ENCODE results near the gene ECSIT.
A peak's percentile ranks its signal among the peaks of the same experiment; 100 is the strongest.
"Not testable (repeated sequence)": the region's sequence is repeated elsewhere in the genome, so short reads cannot be mapped to it uniquely, and the experiment has no call there.

Gene ECSIT

DNA sequence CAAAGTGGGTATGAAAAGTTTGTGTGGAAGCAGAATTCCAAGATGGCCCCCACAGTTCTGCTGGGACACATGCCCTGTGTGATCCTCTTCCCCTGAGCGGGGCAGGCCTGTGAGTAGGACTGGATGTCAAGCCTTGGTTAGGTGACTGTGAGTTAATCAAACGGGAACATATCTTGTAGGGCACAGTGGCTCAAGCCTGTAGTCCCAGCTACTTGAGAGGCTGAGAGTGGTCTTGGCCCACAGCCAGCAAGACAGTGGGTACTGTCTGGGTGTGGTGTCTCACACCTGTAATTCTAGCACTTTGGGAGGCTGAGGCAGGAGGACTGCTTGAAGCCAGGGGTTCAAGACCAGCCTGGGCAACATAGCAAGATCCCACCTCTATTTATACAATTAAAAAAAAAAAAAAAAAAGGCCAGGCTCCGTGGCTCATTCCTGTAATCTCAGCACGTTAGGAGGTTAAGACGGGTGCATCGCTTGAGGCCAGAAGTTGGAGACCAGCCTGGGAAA lies 29.7 kb downstream of the ECSIT start:
- DNase-seq = no peak

GRCh38 chr19:11496391-11497163 lies 32.4 kb downstream of the ECSIT start:
- peak; percentile 94 for DNase-seq

DNA sequence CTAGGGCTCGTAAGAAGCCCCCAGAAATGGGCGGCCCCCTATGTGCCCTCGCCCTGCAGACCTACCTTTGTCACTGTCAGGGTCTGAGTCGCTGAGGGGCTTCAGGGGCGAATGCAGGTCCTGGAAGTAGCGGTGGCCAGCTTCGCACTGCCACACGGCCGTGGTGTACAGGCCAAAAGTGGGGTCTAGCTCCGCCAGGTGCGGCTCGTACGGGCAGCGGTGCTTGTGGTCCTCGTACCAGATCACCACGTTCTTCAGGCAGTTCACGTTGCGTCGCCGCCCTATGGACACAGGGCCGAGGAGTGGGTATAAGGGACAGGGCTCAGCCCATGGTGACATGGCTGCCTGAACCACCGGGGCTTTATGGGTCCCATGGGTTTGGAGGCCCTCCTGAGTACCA lies 33.0 kb downstream of the ECSIT start:
- DNase-seq = no peak

DNA sequence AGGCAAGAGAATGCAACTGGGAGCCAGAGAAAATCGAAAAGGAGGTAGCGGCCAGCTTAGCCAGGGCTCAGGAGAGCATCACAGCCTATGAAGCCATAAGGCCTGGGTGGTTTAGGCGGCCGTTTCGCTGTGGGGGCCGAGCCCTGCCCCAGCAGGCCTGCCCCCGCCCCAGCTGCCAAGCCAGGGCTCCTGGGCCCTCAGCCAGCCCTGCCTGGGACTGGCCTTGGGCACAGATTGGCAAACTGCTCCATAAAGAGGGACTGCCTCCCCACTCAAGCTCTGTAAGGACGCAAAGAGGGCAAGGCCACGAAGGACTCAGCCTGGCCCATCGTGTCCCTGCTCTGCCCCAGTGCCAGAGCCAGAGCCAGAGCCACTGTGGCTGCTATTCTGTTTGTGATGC lies 33.5 kb downstream of the ECSIT start:
- DNase-seq = no peak

GRCh38 chr19:11494634-11495285 lies 34.2 kb downstream of the ECSIT start:
- DNase-seq = no peak

- DNase-seq = no peak
Observed at GRCh38 chr19:11489378-11489777, 39.6 kb downstream of the ECSIT start.

- no peak for DNase-seq
Observed at GRCh38 chr19:11486661-11487503, 42.1 kb downstream of the ECSIT start.

DNA sequence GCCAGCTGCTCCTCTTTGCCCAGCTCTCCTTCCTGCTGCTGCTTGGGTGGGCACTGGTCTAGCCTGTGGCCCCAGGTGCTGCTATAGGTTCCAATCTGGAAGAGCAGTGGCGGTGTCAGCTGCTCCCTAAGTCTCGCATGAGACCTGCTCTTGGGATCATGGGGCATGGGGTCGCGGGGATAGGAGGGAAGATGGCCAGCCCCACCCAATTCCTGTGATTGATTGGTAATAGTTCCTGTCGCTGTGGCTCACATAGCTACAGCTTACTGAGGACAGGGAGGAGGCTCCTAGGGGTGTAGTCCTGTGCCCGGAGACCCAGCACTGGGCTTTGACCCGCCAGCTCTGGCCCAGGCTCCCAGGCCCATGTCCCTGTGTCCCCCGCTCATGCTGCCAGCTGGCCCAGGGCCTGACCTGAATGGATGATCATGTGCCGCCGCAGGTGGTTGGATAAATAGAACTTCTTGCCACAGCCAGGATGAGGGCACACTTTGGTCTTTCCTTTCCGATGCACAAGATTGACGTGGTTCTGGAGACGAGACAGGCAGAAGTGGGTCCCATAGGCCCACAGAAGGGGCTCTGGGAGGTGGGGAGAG lies 43.6 kb downstream of the ECSIT start:
- DNase-seq = no peak

DNA sequence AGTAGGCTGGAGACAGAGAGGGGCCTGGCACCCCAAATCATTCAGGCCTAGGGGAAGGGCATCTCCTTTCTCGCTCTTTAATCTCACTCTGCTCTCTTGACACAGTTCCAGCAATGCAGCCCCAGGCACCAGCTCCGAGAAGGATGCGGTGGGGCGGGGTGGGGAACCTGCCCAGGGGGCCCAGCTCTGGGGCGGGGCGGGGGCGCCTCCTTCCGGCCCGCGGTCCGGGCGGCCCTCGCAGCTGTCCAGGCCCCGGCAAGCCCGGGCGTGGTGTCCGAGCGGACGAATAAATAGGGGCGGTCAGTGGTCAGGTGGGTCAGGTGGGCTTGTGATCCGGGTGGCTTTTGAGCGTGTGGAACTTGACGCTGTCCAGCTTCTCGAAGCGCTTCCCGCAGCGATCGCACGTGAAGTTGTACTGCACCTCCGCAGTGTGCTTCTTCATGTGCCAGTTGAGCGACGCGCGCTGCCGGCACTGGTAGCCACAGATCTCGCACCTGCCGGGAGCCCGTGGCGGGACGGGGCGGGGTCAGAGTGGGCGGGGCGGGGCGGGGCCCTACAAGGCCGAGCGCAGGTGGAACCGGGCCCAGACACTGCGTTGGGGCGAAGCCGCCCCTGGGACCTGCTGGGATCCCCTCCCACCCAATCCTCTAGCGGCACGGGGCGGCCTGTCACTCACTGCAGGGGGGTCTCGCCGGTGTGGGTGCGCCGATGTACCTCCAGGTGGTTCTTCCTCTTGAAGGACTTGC lies 45.4 kb downstream of the ECSIT start:
- DNase-seq = no peak

GRCh38 chr19:11482384-11483050 lies 46.4 kb downstream of the ECSIT start:
- peak; percentile 76 for DNase-seq

DNA sequence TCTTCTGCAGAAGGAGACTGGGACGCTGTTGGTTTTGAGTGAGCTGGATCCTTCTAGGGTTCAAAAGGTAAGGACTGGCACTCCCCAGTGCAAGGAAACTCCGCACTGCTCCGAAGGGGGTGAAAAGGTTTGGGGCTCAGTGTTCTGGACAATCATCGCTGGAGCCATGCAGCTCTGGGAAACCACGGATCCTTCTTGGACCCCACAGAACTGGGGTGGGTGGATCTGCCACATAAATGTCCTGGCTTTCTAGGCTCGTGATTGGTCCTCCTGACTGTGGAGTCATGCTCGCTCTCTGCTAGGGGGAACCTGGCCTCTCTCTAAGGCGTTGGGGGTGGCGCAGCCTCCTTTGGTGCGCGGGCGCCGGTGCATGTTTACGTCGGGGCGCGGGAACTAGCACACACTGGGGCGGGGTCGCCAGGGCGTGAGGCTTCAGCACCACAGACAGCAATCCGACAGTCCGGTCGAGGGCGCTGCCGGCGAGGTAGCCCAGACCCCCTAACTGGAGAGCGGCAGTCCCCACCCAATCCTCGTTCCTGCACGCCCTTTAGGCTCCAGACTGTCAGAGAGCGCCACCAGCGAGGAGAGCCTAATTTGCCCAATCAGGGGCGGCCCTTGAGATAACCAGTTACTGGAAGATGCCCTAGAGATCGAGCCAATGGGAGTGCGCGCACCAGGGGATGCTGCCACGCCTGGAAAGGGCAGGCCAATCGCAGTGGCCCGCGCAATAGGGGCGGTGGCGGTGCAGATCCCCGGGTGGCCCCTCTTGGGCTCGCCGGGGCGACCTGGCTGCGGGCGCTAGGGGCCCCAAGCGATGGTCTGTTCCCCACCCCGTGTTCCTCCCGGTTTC lies 47.2 kb downstream of the ECSIT start:
- peak; percentile 90 for DNase-seq

- no peak for DNase-seq
Observed at GRCh38 chr19:11480715-11481533, 48.0 kb downstream of the ECSIT start, which contains the start of gene ELAVL3. TSS of gene ELAVL3 (minus strand) at chr19:11481046. CDS start at chr19:11480608, 438 bp downstream.

GRCh38 chr19:11479898-11480714 lies 48.8 kb downstream of the ECSIT start:
- no peak for DNase-seq

GRCh38 chr19:11479090-11479897 lies 49.6 kb downstream of the ECSIT start:
- peak; percentile 80 for DNase-seq

- no peak for DNase-seq
Observed at GRCh38 chr19:11478167-11479089, 50.5 kb downstream of the ECSIT start.

- no peak for DNase-seq
Observed at GRCh38 chr19:11475861-11476260, 53.1 kb downstream of the ECSIT start.

- not testable (repeated sequence) for DNase-seq
Observed at GRCh38 chr19:11475343-11475742, 53.6 kb downstream of the ECSIT start.

Data from islet precursor cell (in vitro differentiated cells).